HG03558 (cell line): ENCODE data around the gene AKAP12.
"Not testable (repeated sequence)": the region's sequence is repeated elsewhere in the genome, so short reads cannot be mapped to it uniquely, and the experiment has no call there.

Experiments used
- ATAC-seq: cut with Tn5 transposase; IDR thresholded peaks from one replicate; pipeline ENCODE4 v1.9.1; 2021; ENCODE audit warnings: moderate number of reproducible peaks; ENCODE audit not compliant: unreplicated experiment; ENCODE audit errors: extremely low read depth

AKAP12 gene

DNA sequence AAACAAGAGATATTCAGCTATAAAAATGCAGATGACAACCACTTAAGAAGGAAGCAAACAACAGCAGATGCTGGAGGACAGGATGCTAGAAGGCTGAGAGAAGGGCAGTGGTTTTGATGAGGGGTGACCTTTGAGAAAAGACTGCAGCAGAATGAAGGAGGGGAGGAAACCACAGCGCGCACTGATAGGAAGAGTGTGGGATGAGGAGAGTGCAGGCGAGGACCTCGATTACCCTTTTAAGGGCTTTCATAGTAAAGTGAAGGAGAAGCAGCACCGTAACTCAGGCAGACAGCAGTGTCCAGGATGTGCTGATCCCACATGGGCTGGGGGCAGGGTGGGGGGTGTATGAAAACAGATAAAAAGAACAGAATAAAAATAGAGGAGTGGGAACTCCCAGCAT is 132.4 kb downstream of the AKAP12 start:
- no peak for ATAC-seq

DNA sequence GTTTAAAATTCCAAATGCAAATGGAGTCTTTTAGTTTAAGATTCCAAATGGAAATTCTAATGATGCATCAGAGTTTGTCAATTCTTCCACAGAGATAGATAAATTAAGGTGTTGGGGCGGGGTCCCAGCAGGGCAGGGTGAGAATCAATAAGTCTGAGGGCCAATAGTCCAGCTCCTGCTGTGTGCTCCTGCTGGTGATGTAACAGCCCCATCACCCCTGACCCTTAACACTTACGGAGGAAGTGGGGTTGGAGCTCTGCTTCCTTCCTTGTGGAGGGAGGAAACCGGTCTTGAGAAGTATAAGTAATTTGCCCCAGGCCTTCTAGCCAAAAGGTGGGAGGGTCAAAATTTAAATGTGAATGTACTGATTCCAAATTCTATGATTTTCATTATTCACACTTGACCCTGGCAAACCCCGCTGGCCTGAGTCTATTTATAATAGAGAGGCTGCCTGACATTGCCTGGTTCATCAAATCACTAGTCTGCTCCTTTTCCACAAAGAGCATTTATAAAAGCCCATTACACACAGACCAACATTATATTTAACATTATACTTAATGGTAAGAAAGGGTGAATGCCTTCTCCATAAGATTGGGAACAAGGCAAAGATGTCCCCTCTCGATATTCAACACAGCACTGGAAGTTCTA is 134.4 kb downstream of the AKAP12 start:
- ATAC-seq = no peak

DNA sequence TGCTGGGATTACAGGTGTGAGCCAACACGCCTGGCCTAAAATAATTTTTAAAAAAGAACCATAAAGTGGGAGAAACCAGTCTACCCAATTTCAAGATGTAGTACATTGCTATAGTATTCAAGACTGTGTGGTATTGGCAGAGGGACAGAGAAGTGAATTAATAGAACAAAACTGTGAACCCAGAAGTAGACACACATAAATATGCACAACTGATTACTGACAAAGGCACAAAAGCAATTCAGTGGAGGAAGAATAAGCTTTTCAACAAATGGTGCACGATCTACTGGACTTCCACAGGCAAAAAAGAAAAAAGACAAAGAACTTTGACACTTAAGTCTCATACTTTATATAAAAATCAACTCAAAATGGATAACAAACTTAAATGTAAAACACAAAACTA is 136.1 kb downstream of the AKAP12 start:
- no peak for ATAC-seq

DNA sequence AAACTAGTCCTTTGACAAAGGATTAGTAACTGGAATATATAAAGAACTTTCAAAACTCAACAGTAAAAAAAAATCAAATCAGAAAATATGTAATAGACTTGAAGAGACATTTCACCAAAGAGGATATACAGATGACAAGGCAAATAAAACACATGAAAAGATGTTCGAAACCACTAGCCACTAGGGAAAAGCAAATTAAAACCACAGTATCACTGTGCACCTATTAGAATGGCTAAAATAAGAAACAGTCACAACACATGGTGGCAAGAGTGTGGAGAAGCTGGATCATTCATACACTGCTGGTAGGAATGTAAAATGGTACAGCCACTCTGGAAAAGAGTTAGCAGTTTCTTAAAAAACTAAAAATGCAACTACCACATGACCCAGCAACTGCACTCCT is 136.7 kb downstream of the AKAP12 start:
- no peak for ATAC-seq

- ATAC-seq = no peak
Measured at GRCh38 chr6:151377095-151377494, 137.3 kb downstream of the AKAP12 start.

GRCh38 chr6:151379933-151380847 is 140.4 kb downstream of the AKAP12 start:
- ATAC-seq = peak; percentile 48

DNA sequence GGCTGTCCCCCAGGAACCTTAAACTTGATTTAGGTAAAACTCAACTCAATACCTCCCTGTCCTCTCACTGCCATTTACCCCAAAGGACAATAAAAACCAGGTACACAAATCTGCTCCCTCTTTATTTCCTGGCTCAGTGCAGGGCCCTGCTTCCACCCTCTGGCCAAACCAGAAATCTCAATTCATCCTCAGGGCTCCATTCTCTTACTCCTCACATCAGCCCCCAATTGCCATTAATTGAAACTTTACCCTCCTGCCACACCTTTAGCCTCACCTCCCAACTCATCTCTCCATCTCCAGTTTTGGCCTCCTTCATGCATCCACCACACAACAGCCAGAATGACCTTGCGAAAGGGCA is 141.1 kb downstream of the AKAP12 start:
- ATAC-seq = no peak

DNA sequence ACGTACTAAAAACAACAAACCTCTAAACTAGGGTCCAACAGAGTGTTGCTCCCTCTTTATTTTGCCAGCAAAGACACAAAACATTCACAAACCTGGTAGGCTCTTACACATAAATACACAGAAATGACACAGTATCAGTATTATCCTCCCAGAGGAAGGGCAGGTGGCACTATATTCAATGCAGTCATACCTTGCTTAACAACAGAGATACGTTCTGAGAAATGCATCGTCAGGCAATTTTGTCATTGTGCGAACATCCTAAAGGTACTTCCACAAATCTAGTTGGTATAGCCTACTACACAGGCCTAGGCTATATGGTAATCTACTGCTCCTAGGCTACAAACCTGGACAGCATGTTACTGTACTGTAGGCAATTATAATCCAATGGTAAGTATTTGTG is 142.0 kb downstream of the AKAP12 start:
- ATAC-seq = no peak

- ATAC-seq = not testable (repeated sequence)
Measured at GRCh38 chr6:151382631-151383030, 142.9 kb downstream of the AKAP12 start.

DNA sequence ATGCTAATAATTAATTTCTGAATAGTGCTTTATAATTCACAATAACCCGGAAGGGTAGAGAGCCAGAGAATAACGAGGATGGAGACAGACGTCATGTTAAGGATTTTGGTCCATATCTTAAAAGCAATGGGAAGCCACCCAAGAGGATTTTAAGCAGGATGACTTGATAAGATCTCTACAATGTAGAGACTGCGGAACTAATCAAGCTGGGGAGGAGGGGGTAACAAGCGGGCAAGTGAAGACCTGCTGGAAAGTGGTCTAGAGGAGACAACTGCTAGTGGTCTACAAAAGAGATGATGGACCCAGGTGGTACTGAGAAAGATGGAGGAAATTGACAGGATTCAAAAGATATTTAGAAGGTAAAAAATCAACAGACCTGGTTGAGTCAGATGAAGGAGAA is 144.4 kb downstream of the AKAP12 start:
- no peak for ATAC-seq

GRCh38 chr6:151385177-151385576 is 145.4 kb downstream of the AKAP12 start:
- ATAC-seq = no peak

- ATAC-seq = no peak
Measured at GRCh38 chr6:151387175-151387970, 147.6 kb downstream of the AKAP12 start.

- no peak for ATAC-seq
Measured at GRCh38 chr6:151388236-151388635, 148.5 kb downstream of the AKAP12 start.

- ATAC-seq = no peak
Measured at GRCh38 chr6:151388997-151389617, 149.3 kb downstream of the AKAP12 start.

DNA sequence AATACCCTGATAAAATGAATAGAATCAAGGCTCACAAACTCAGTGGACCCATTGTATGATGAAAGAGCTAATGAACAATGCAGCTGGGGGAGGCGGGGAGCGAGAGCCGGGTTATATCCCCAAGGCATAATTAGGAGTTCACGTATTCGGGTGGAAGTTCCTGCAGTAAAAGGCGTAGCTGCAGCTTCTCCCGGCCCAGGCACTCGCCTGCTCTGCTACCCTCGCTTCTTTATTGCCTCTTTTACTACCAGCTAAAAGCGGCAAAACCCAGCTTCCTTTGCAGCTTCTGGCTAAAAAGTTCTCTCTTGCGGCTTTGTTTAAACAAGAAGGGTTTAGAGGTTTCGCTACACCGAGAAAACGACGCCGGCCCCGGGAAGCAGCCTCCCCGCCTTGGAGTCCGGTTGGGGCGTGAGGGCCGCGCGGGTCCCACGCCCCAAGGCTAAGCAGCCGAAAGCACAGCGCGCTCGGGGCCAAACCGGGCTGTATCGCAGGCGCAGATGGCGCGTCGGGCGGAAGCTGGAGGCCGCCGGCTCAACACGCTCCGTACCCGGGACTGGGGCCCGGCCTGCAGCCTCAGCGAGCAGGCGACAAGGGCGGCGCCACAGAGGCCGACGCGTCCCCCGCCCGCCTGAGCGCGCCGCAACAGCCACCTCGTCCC is 150.0 kb downstream of the AKAP12 start:
- ATAC-seq = peak; percentile 32

- peak; percentile 72 for ATAC-seq
Measured at GRCh38 chr6:151390276-151390850, 150.6 kb downstream of the AKAP12 start.

DNA sequence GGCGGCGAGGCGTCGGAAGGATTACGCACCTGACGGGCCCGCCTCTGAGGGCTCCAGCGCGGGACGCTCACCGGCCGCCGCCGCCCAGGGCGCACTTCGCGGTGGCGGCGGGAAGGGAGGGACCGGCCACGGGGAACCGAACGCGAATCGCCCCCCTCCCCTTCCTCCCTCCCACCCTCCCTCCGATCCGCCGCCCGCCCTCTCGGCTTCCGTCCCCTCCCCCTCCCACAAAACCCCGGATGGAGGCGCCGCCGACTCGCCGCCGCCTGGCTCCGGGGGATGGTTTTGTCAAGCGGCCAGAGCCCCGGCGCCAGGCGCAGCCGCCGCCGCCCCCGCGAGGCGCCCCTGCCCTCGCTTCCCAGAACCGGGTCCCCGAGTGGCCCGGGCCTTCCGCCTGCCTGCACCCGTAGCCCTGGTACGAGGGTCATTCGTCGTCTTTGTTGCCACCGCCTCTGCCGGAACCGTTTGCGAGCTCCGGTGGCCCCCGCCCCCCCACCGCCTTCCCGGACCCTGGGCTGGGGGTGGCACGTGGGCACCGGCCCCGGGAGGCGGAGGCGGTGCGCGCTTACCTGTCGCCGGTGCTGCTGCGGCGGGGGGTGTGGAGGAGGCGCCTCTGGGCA is 151.2 kb downstream of the AKAP12 start:
- ATAC-seq = no peak

DNA sequence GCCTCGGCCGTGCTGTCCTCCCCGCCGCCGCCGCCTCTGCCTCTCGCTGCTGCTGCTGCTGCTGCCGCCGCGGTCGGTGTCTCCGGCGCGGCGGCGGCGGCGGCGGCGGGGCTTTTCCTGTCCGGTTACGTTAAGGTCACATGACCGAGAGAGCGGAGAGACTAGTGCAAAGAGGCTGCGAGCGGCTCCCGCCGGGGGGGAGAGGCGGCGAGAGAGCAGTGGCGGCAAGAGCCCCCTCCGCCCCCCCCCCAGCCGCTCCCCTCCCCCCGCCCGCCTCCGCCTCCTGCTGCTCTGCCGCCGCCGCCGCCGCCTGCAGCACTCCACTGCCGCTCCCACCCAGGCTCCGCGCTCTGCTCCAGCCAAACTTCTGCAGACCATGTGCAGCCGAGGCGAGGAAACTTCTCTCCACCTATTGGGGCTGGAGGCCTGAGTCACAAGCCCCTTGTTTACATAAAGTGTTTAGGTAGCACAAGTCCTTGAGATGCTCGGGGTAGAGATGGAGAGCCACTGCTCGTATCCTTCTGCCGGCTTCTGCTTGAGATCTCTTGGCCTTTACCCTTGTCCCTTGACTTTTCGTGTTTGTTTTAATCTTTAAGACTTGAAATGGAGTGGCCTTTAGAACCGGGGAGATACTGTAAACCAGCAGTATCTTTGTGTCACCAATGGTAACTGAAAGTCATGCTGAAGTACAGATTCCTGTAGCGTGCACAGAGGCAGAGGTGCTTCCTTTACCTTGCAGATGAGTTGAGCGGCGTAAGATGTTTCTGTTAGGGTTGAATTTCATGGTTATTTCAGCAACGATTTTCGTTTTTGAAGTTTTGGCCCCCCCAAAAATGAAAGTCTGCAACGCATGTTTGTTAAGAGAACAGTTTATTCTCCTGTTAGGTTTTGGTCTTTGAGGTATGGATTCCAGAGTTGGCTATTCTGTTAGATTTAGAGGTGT is 152.0 kb downstream of the AKAP12 start, which contains the start of gene ZBTB2:
TSS of gene ZBTB2 (minus strand) at position 89 of the 943 bp plus-strand sequence. CDS start 17,922 bp downstream, outside the sequence.
- no peak for ATAC-seq
